ENCODE measurements around the gene GLRX3.

The GLRX3 gene

GRCh38 chr10:130213286-130214080 lies 77.3 kb downstream of the GLRX3 start:
- DNase-seq = no peak

GRCh38 chr10:130214431-130214830 lies 78.2 kb downstream of the GLRX3 start:
- no peak for DNase-seq

GRCh38 chr10:130215151-130215930 lies 79.2 kb downstream of the GLRX3 start:
- no peak for DNase-seq

GRCh38 chr10:130215931-130216231 lies 79.7 kb downstream of the GLRX3 start:
- no peak for DNase-seq

DNA sequence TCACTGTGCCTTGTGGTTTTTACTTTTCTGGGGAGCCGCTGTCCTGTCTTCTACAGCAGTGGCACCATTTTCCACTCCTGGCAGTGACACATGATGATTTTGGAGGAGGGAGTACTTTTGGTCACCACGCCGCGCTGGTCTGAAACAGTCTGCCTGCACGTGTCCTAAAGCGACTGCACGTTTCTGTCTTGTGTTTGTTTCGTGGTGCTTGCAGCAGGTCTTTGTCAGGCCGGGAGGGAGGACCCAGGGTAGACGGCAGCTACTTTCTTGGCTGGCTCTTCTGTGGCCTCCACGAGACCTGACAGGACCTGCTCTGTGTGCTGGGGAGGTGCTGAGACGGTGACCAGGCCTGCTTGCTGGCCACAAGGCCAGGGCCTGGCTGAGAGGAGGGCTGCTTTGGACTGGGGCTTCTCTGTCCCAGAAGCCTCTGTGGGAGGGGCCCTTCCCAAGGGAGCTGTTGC lies 82.0 kb downstream of the GLRX3 start:
- no peak for DNase-seq

DNA sequence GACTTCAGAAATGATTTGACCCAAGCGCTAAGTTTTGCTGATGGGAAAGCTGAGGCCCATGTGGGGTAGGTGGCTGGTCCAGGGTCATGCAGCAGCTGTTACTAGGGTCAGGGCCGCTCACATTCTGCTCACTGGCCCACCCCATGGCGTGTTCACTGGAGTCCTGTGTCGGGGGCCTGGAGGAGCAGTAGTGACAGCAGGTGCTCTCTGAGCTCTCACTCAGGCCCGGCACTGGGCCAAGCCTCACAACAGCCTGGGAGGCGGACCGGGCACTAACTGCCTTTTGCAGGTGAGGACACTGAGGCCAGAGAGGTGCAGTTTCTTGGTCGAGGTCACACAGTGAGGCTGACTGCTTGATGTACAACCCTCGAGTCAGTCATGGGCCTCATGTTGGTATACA lies 82.7 kb downstream of the GLRX3 start:
- no peak for DNase-seq

DNA sequence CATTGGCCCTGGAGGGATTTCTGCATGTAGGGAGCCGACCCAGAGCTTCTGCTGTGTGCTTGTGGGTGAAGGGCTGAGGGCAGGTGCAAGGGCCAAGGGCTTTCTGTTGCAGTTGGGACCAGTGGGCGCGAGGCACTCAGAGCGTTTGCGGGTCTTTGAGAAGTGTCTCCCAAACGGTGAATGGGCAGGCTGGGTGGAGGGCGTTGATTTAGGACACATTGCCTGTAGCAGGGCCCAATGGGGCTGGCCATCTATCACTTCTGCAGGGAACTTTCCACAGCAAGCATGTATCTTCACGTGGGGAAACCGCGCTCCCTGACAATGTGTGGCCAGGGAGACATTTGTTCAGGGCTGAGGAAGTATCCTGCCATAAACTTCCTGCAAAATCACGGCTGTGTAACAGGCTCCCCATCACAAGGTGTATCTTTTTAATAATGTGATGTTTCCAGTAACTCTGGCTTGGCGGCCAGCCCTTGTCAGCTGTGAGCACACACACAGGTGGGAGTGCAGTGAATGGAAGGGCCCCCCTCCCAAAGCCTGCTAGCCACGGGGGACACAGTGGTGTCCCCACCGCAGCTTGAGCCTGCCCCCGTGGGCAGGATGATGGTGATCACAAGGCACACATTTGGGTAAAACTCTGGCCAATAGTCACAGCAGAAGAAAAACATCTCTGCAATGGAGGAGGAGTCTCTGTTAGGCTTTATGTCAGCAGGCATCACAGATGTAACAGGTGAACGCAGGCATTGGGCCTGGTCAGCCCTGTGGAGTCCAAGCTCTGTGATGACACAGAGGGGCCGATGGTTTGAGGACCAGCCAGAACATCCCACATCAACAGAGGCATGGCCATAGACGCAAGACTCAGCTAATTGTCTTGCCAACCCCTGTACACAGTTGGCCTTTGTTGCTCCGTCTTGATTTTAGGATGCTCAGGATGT lies 84.3 kb downstream of the GLRX3 start:
- no peak for DNase-seq

- DNase-seq = no peak
Measured at GRCh38 chr10:130221456-130222375, 85.5 kb downstream of the GLRX3 start.

GRCh38 chr10:130222381-130222780 lies 86.2 kb downstream of the GLRX3 start:
- no peak for DNase-seq

DNA sequence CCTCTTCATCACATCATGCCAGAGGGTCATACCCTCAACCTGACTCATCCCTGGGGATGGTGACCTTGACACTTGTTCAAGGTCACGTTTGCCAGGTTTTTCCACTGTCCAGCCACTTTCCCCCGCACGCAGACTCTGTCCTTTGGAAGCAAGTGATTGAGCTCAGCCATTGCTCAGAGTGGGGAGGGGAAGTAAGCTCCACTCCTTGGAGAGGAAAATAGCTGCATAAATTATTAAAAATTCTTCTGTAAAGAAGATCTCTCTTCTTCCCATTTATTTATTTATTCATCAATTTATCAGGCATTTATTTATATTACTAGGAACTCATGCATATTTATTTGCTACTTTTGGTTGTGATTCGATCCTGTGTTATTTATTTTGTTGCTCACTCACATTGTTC lies 88.0 kb downstream of the GLRX3 start:
- no peak for DNase-seq

DNA sequence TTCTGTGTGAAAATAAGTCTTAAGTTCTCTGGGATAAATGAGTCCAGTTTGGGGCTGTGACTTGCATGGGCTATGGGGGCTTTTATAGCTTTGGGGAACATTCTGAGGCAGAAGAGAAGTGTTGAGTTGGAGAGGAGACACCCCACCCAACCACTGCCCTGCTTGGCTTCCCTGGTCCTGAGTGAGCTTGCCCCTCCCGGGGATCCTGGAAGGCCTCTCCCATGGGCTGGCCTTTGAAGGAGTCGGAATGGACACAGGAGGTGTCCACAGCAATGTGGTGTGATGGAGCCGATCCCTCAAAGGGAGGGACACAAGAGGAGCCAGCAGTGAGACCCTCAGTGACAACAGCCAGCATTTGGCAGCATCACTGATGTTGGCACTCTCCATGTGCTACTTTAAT lies 89.8 kb downstream of the GLRX3 start:
- no peak for DNase-seq

- DNase-seq = no peak
Measured at GRCh38 chr10:130227883-130228282, 91.7 kb downstream of the GLRX3 start.
